ENCODE data around the gene ACOT9.
"Not testable (repeated sequence)": the region's sequence is repeated elsewhere in the genome, so short reads cannot be mapped to it uniquely, and the experiment has no call there.

ACOT9 gene

GRCh38 chrX:23749129-23749528 is 6.1 kb upstream of the ACOT9 start:
- TF ChIP-seq POLR2A (IDR thresholded peaks at IDR 0.05; ENCODE audit: low read length) (no peak), GATA1 (IDR thresholded peaks at IDR 0.05; ENCODE audit: low read depth, low read length) (no peak)
- no peak for DNase-seq

GRCh38 chrX:23745786-23746185 is 2.7 kb upstream of the ACOT9 start:
- no peak for TF ChIP-seq POLR2A (IDR thresholded peaks at IDR 0.05; ENCODE audit: low read length)
- no peak for TF ChIP-seq GATA1 (IDR thresholded peaks at IDR 0.05; ENCODE audit: low read depth, low read length)
- no peak for DNase-seq

GRCh38 chrX:23743623-23743971 is 521 bp upstream of the ACOT9 start:
- not testable (repeated sequence) for DNase-seq

GRCh38 chrX:23742174-23742696 is 841 bp downstream of the ACOT9 start:
- DNase-seq: peak; percentile 50 to 56
- TF ChIP-seq GATA1 (IDR thresholded peaks at IDR 0.05; ENCODE audit: low read depth, low read length): no peak
- no peak for TF ChIP-seq POLR2A (IDR thresholded peaks at IDR 0.05; ENCODE audit: low read length)

- TF ChIP-seq POLR2A (IDR thresholded peaks at IDR 0.05; ENCODE audit: low read length) (no peak), GATA1 (IDR thresholded peaks at IDR 0.05; ENCODE audit: low read depth, low read length) (no peak)
- no peak for DNase-seq
Measured at GRCh38 chrX:23737413-23737812, 5.7 kb downstream of the ACOT9 start.

GRCh38 chrX:23736030-23736429 is 7.0 kb downstream of the ACOT9 start:
- TF ChIP-seq GATA1 (IDR thresholded peaks at IDR 0.05; ENCODE audit: low read depth, low read length) (no peak), POLR2A (IDR thresholded peaks at IDR 0.05; ENCODE audit: low read length) (no peak)
- no peak for DNase-seq

GRCh38 chrX:23732704-23733103 is 10.4 kb downstream of the ACOT9 start:
- TF ChIP-seq GATA1 (IDR thresholded peaks at IDR 0.05; ENCODE audit: low read depth, low read length): no peak
- TF ChIP-seq POLR2A (IDR thresholded peaks at IDR 0.05; ENCODE audit: low read length): no peak
- DNase-seq: no peak

- TF ChIP-seq POLR2A (IDR thresholded peaks at IDR 0.05; ENCODE audit: low read length) (no peak), GATA1 (IDR thresholded peaks at IDR 0.05; ENCODE audit: low read depth, low read length) (no peak)
- DNase-seq: no peak
Measured at GRCh38 chrX:23731951-23732350, 11.1 kb downstream of the ACOT9 start.

GRCh38 chrX:23729214-23729613 is 13.9 kb downstream of the ACOT9 start:
- DNase-seq: no peak
- TF ChIP-seq GATA1 (IDR thresholded peaks at IDR 0.05; ENCODE audit: low read depth, low read length): no peak
- no peak for TF ChIP-seq POLR2A (IDR thresholded peaks at IDR 0.05; ENCODE audit: low read length)

- TF ChIP-seq POLR2A (IDR thresholded peaks at IDR 0.05; ENCODE audit: low read length) (no peak), GATA1 (IDR thresholded peaks at IDR 0.05; ENCODE audit: low read depth, low read length) (no peak)
- no peak for DNase-seq
Measured at GRCh38 chrX:23727206-23727605, 15.9 kb downstream of the ACOT9 start.

- TF ChIP-seq GATA1 (IDR thresholded peaks at IDR 0.05; ENCODE audit: low read depth, low read length) (no peak), POLR2A (IDR thresholded peaks at IDR 0.05; ENCODE audit: low read length) (no peak)
- DNase-seq: no peak
Measured at GRCh38 chrX:23726191-23726590, 16.9 kb downstream of the ACOT9 start.

GRCh38 chrX:23720117-23720677 is 22.9 kb downstream of the ACOT9 start:
- TF ChIP-seq GATA1 (IDR thresholded peaks at IDR 0.05; ENCODE audit: low read depth, low read length) (no peak), POLR2A (IDR thresholded peaks at IDR 0.05; ENCODE audit: low read length) (no peak)
- DNase-seq: no peak

GRCh38 chrX:23705235-23705634 is 37.8 kb downstream of the ACOT9 start:
- DNase-seq: no peak

GRCh38 chrX:23704673-23705206 is 38.3 kb downstream of the ACOT9 start:
- no peak for TF ChIP-seq POLR2A (IDR thresholded peaks at IDR 0.05; ENCODE audit: low read length)
- DNase-seq: no peak

More at GRCh38 chrX:23705235-23705634, 37.8 kb downstream of the ACOT9 start:
- TF ChIP-seq POLR2A (IDR thresholded peaks at IDR 0.05; ENCODE audit: low read length): no peak
- no peak for TF ChIP-seq GATA1 (IDR thresholded peaks at IDR 0.05; ENCODE audit: low read depth, low read length)

GRCh38 chrX:23699636-23700194 is 43.4 kb downstream of the ACOT9 start:
- DNase-seq: peak; percentile 74 to 90
- TF ChIP-seq GATA1 (IDR thresholded peaks at IDR 0.05; ENCODE audit: low read depth, low read length) (peak; percentile 45), POLR2A (IDR thresholded peaks at IDR 0.05; ENCODE audit: low read length) (no peak)

Measured in erythroblast (primary cell).